HG02759 (cell line): Measurements from ENCODE around the gene EVI5.
"Not testable (repeated sequence)": the region's sequence is repeated elsewhere in the genome, so short reads cannot be mapped to it uniquely, and the experiment has no call there.

Source experiments
- ATAC-seq: cut with Tn5 transposase; IDR thresholded peaks from one replicate; pipeline ENCODE4 v1.9.1; 2021; ENCODE audit warnings: mild to moderate bottlenecking, moderate library complexity; ENCODE audit not compliant: unreplicated experiment

EVI5 gene

GRCh38 chr1:92527670-92528069, 257.2 kb downstream of the EVI5 start:
- ATAC-seq = no peak

GRCh38 chr1:92524944-92525590, 259.8 kb downstream of the EVI5 start:
- not testable (repeated sequence) for ATAC-seq

GRCh38 chr1:92519043-92519442, 265.9 kb downstream of the EVI5 start:
- ATAC-seq = no peak

GRCh38 chr1:92516574-92516973, 268.3 kb downstream of the EVI5 start:
- no peak for ATAC-seq

- ATAC-seq = no peak
These were observed 269.1 kb downstream of the EVI5 start for GRCh38 chr1:92515796-92516201.

GRCh38 chr1:92511541-92511940, 273.4 kb downstream of the EVI5 start:
- ATAC-seq = peak; percentile 56

GRCh38 chr1:92509619-92510018, 275.3 kb downstream of the EVI5 start:
- peak; percentile 56 for ATAC-seq

GRCh38 chr1:92505015-92505692, 279.8 kb downstream of the EVI5 start:
- no peak for ATAC-seq

GRCh38 chr1:92504291-92505014, 280.5 kb downstream of the EVI5 start:
- no peak for ATAC-seq

GRCh38 chr1:92503926-92504285, 281.0 kb downstream of the EVI5 start:
- ATAC-seq = no peak

- peak; percentile 55 for ATAC-seq
These were observed 281.6 kb downstream of the EVI5 start for GRCh38 chr1:92503043-92503925.

- peak; percentile 48 for ATAC-seq
These were observed 282.7 kb downstream of the EVI5 start for GRCh38 chr1:92502247-92502646.

- no peak for ATAC-seq
These were observed 284.4 kb downstream of the EVI5 start for GRCh38 chr1:92500552-92500951.

GRCh38 chr1:92495392-92496063, 289.4 kb downstream of the EVI5 start:
- no peak for ATAC-seq

- ATAC-seq = no peak
These were observed 290.3 kb downstream of the EVI5 start for GRCh38 chr1:92494485-92495141.

- ATAC-seq = no peak
These were observed 291.8 kb downstream of the EVI5 start for GRCh38 chr1:92493139-92493538.

- no peak for ATAC-seq
These were observed 296.1 kb downstream of the EVI5 start for GRCh38 chr1:92488832-92489231.

GRCh38 chr1:92488416-92488815, 296.5 kb downstream of the EVI5 start:
- no peak for ATAC-seq

GRCh38 chr1:92487078-92487605, 297.8 kb downstream of the EVI5 start:
- no peak for ATAC-seq
